ENCODE results near the gene METRNL.
"Not testable (repeated sequence)": the region's sequence is repeated elsewhere in the genome, so short reads cannot be mapped to it uniquely, and the experiment has no call there.

The METRNL gene

GRCh38 chr17:83128306-83129240 lies 49.2 kb downstream of the METRNL start:
- DNase-seq (ENCODE audit: extremely low spot score), result no peak
- ChIA-PET CTCF (no interaction called here), POLR2A (no interaction called here)
- no peak for TF ChIP-seq CTCF (IDR thresholded peaks at IDR 0.05; ENCODE audit: control extremely low read depth, extremely low read depth, low read depth, missing control alignments)

- DNase-seq (ENCODE audit: extremely low spot score), result no peak
- POLR2A ChIA-PET, result no interaction called here
- TF ChIP-seq CTCF (IDR thresholded peaks at IDR 0.05; ENCODE audit: control extremely low read depth, extremely low read depth, low read depth, missing control alignments), result no peak
- CTCF ChIA-PET, result no interaction called here
Observed at GRCh38 chr17:83129676-83130075, 50.3 kb downstream of the METRNL start.

- DNase-seq (ENCODE audit: extremely low spot score), result no peak
- no peak for TF ChIP-seq CTCF (IDR thresholded peaks at IDR 0.05; ENCODE audit: control extremely low read depth, extremely low read depth, low read depth, missing control alignments)
- ChIA-PET POLR2A (no interaction called here), CTCF (no interaction called here)
Observed at GRCh38 chr17:83131401-83132011, 52.1 kb downstream of the METRNL start.

GRCh38 chr17:83132251-83133081 lies 53.1 kb downstream of the METRNL start:
- CTCF ChIA-PET, result interaction anchor here (1.1 kb wide), 1 partner anchor 98 kb away, joined by 3 read pairs; no protein-coding TSS in a partner anchor
- no peak for TF ChIP-seq CTCF (IDR thresholded peaks at IDR 0.05; ENCODE audit: control extremely low read depth, extremely low read depth, low read depth, missing control alignments)
- DNase-seq (ENCODE audit: extremely low spot score), result no peak
- POLR2A ChIA-PET, result no interaction called here

GRCh38 chr17:83133302-83134121 lies 54.1 kb downstream of the METRNL start:
- no peak for TF ChIP-seq CTCF (IDR thresholded peaks at IDR 0.05; ENCODE audit: control extremely low read depth, extremely low read depth, low read depth, missing control alignments)
- no peak for DNase-seq (ENCODE audit: extremely low spot score)
- CTCF ChIA-PET, result interaction anchor here (1.1 kb wide), 2 partner anchors 10 to 99 kb away, joined by 3 to 5 read pairs; no protein-coding TSS in a partner anchor
- POLR2A ChIA-PET, result no interaction called here

- CTCF ChIA-PET; DNase-seq (ENCODE audit: extremely low spot score); POLR2A ChIA-PET: not testable (repeated sequence)
Observed at GRCh38 chr17:83134456-83134855, 55.0 kb downstream of the METRNL start.

Measured in GM10248 (cell line).